Coronary artery (tissue), 2 donors: ENCODE results near the gene SPARCL1.
"Not testable (repeated sequence)": the region's sequence is repeated elsewhere in the genome, so short reads cannot be mapped to it uniquely, and the experiment has no call there.

Source experiments
- DNase-seq: peaks from one replicate; pipeline ENCODE4 v3.0.0-alpha.2; 2017; ENCODE audit warnings: low spot score
- H3K27ac ChIP-seq, 2 donors: fragments of 200-600 bp; sonication (generic); one replicate each; pipeline ENCODE4 v1.5.1; 2016 to 2019
- H3K4me3 ChIP-seq: fragments of 200-600 bp; sonication (generic); 2 replicates; pipeline ENCODE4 v1.5.1; 2016; ENCODE audit warnings: mild to moderate bottlenecking, moderate library complexity
- CTCF ChIP-seq: fragments of 200-600 bp; sonication (generic); IDR thresholded peaks from one replicate; pipeline ENCODE4 v1.5.1; 2019; ENCODE audit warnings: antibody characterized with exemption

The SPARCL1 gene

GRCh38 chr4:87497578-87497977, 31.6 kb downstream of the SPARCL1 start:
- no peak overlapping the region for H3K4me3 ChIP-seq
- peak overlapping the region; percentile 32 to 70 for H3K27ac ChIP-seq
- no peak for DNase-seq
- no peak for TF ChIP-seq CTCF

- no peak for TF ChIP-seq CTCF
- DNase-seq: no peak
- H3K4me3 ChIP-seq: no peak overlapping the region
- H3K27ac ChIP-seq: peak overlapping the region; percentile 32 to 70
Observed at GRCh38 chr4:87497159-87497558, 32.0 kb downstream of the SPARCL1 start.

- Histone ChIP-seq H3K27ac (peak overlapping the region; percentile 55 to 68), H3K4me3 (no peak overlapping the region)
- no peak for TF ChIP-seq CTCF
- no peak for DNase-seq
Observed at GRCh38 chr4:87493115-87493514, 36.1 kb downstream of the SPARCL1 start.

GRCh38 chr4:87491851-87492250, 37.3 kb downstream of the SPARCL1 start:
- not testable (repeated sequence) for H3K4me3 ChIP-seq, DNase-seq
- peak overlapping the region; percentile 55 to 68 for H3K27ac ChIP-seq

- TF ChIP-seq CTCF: no peak
- no peak overlapping the region for H3K4me3 ChIP-seq
- H3K27ac ChIP-seq: peak overlapping the region; percentile 55 to 60
- DNase-seq: no peak
Observed at GRCh38 chr4:87491436-87491835, 37.7 kb downstream of the SPARCL1 start.

- no peak for TF ChIP-seq CTCF
- Histone ChIP-seq H3K4me3 (no peak overlapping the region), H3K27ac (peak overlapping the region in 1 of 2 donors; percentile 60)
- no peak for DNase-seq
Observed at GRCh38 chr4:87490664-87491369, 38.4 kb downstream of the SPARCL1 start.

- DNase-seq: no peak
- no peak overlapping the region for H3K4me3 ChIP-seq
- TF ChIP-seq CTCF: no peak
- peak overlapping the region in 1 of 2 donors; percentile 73 for H3K27ac ChIP-seq
Observed at GRCh38 chr4:87489678-87490077, 39.5 kb downstream of the SPARCL1 start.

GRCh38 chr4:87488666-87489065, 40.5 kb downstream of the SPARCL1 start:
- H3K27ac ChIP-seq: peak overlapping the region in 1 of 2 donors; percentile 73
- not testable (repeated sequence) for DNase-seq, H3K4me3 ChIP-seq

GRCh38 chr4:87483247-87483646, 45.9 kb downstream of the SPARCL1 start:
- H3K27ac ChIP-seq, H3K4me3 ChIP-seq, DNase-seq: not testable (repeated sequence)
